Osteocyte (in vitro differentiated cells): Measurements from ENCODE around the gene AMOTL2. TPM values are rescaled to one million over a fixed set of nuclear protein-coding genes. Genes with fewer than 3 reads are reported as not detected.

Source experiments
- DNase-seq: peaks from one replicate; pipeline ENCODE4 v3.0.0; 2021; ENCODE audit warnings: mixed read lengths; ENCODE audit not compliant: unreplicated experiment; ENCODE audit errors: extremely low spot score
- H3K27ac Mint-ChIP-seq: one replicate; pipeline ENCODE4 v1.8.0; 2021; ENCODE audit warnings: mild to moderate bottlenecking, mixed read lengths; ENCODE audit not compliant: unreplicated experiment
- H3K27me3 Mint-ChIP-seq: one replicate; pipeline ENCODE4 v1.8.0; 2021; ENCODE audit warnings: mixed read lengths; ENCODE audit not compliant: unreplicated experiment
- H3K36me3 Mint-ChIP-seq: one replicate; pipeline ENCODE4 v1.8.0; 2021; ENCODE audit warnings: mixed read lengths; ENCODE audit not compliant: unreplicated experiment
- H3K4me1 Mint-ChIP-seq: one replicate; pipeline ENCODE4 v1.8.0; 2021; ENCODE audit warnings: mixed read lengths; ENCODE audit not compliant: unreplicated experiment
- H3K4me3 Mint-ChIP-seq: one replicate; pipeline ENCODE4 v1.8.0; 2021; ENCODE audit warnings: mild to moderate bottlenecking, moderate library complexity, mixed read lengths; ENCODE audit not compliant: unreplicated experiment
- H3K9me3 Mint-ChIP-seq: one replicate; pipeline ENCODE4 v1.8.0; 2021; ENCODE audit warnings: mixed read lengths; ENCODE audit not compliant: unreplicated experiment
- total RNA-seq: library from RNA; stranded (reverse); gene quantifications from 2 replicates; pipeline ENCODE4 v1.2.1, GENCODE V29; 2021
- TF ChIP-seq, protein P1 (sequence below): fragments of 200-600 bp; sonication (generic); IDR thresholded peaks from 2 replicates; pipeline ENCODE4 v1.5.0; 2021; ENCODE audit warnings: antibody characterized with exemption, mild to moderate bottlenecking, moderate library complexity

The AMOTL2 gene
- total RNA-seq, 1 donor from 2014 or later: 195 TPM

GRCh38 chr3:134355416-134355815 lies 18.8 kb downstream of the AMOTL2 start:
- no peak for DNase-seq
- Mint-ChIP-seq H3K27ac (peak overlapping the region; percentile 93), H3K4me3 (no peak overlapping the region), H3K27me3 (no peaks in the 10 kb centered on the region), H3K4me1 (peaks cover 89% of the 10 kb centered on the region), H3K36me3 (peaks cover 59% of the 10 kb centered on the region), H3K9me3 (no peaks in the 10 kb centered on the region)
- TF ChIP-seq, protein P1, sequence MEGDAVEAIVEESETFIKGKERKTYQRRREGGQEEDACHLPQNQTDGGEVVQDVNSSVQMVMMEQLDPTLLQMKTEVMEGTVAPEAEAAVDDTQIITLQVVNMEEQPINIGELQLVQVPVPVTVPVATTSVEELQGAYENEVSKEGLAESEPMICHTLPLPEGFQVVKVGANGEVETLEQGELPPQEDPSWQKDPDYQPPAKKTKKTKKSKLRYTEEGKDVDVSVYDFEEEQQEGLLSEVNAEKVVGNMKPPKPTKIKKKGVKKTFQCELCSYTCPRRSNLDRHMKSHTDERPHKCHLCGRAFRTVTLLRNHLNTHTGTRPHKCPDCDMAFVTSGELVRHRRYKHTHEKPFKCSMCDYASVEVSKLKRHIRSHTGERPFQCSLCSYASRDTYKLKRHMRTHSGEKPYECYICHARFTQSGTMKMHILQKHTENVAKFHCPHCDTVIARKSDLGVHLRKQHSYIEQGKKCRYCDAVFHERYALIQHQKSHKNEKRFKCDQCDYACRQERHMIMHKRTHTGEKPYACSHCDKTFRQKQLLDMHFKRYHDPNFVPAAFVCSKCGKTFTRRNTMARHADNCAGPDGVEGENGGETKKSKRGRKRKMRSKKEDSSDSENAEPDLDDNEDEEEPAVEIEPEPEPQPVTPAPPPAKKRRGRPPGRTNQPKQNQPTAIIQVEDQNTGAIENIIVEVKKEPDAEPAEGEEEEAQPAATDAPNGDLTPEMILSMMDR: no peak

DNA sequence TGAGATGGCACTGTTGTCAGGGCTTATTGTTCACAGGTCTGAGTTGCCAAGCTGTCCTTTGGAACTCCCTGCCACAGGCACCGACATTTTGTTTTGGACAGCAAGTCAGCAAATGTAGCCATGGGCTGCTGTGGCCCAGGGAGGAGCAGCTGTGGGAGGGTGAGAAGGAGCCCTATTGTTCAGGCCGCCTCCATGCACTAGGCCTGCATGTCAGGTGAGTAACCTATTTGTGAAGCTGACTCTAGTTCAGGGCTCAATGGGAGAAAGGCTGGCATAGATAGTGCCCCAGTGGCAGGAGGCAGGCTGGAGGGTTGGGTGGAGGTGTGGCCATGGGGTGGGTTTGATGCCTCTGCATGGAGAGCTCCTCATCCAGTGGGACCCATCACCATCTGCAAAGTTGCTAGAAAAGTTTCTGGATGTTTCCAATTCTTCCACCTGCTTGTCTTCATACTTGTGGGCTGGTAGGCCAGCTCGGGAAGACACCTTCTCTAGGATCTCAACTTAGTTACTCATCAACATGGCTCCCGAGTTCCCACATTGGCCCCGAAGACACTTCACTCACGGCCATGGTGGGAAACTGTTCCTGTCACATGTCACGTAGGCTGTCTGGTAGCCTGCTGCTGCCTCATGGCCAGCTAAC lies 19.5 kb downstream of the AMOTL2 start:
- DNase-seq: no peak
- Mint-ChIP-seq H3K9me3 (no peaks in the 10 kb centered on the region), H3K4me3 (no peak overlapping the region), H3K27ac (peak overlapping the region; percentile 93), H3K36me3 (peaks cover 53% of the 10 kb centered on the region), H3K4me1 (peaks cover 87% of the 10 kb centered on the region), H3K27me3 (no peaks in the 10 kb centered on the region)
- TF ChIP-seq, protein P1: no peak

- Mint-ChIP-seq H3K9me3 (no peaks in the 10 kb centered on the region), H3K27me3 (no peaks in the 10 kb centered on the region), H3K4me3 (no peak overlapping the region), H3K36me3 (peaks cover 46% of the 10 kb centered on the region), H3K27ac (peak overlapping the region; percentile 72), H3K4me1 (peaks cover 81% of the 10 kb centered on the region)
- no peak for DNase-seq
- TF ChIP-seq, protein P1: no peak
These were observed 20.2 kb downstream of the AMOTL2 start for GRCh38 chr3:134353831-134354611.

DNA sequence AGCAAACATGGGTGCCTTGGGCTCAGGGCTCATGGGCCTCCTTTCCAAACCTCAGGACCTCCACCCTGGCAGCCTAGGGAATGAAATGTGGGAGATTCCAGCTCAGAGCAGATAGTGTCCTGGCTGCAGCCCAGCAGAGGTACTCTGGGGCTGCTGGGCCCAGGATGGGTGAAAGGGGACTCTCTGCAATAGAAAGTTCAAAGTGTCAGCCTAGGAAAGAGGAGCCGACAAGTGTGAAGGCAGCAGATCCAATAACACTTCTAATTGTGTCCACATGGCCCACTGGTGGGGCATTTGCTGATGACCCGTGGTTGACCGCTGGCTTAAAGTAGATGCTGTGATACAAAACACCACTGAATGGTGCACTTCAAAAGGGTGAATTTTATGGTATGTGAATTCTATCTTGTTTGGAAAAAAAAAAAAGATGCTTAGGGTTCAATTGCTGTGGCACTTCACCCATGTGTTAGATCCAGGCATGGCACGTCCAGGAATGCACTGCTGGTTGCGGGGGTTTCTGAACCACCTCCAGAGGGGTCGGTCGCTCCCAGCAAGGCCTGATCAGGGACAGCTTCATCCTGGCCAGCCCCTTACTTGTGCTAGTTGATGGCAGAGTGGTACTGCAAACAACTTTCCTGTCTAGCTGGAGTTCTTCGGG lies 20.9 kb downstream of the AMOTL2 start:
- H3K9me3 Mint-ChIP-seq: no peaks in the 10 kb centered on the region
- TF ChIP-seq, protein P1: no peak
- peaks cover 77% of the 10 kb centered on the region for H3K4me1 Mint-ChIP-seq
- peak overlapping the region; percentile 72 for H3K27ac Mint-ChIP-seq
- DNase-seq: no peak
- peaks cover 39% of the 10 kb centered on the region for H3K36me3 Mint-ChIP-seq
- no peaks in the 10 kb centered on the region for H3K27me3 Mint-ChIP-seq
- no peak overlapping the region for H3K4me3 Mint-ChIP-seq
